K562 (cell line): Measurements from ENCODE around the gene NR5A1. TPM values are rescaled to one million over a fixed set of nuclear protein-coding genes. Genes with fewer than 3 reads are reported as not detected.

Experiments used
- ATAC-seq: fragments of 200-7000 bp; cut with Tn5 transposase; 3 replicates; pipeline ENCODE4 v1.9.1; 2020; ENCODE audit warnings: moderate library complexity
- BruUV-seq: library from RNA; stranded (reverse); fragments of 400-500 nt; replicated peaks from 2 replicates; lab custom pipeline; 2021; lab: Mats Ljungman, UMichigan
- CTCF ChIA-PET: fragments of 300-600 bp; formaldehyde crosslinking; extraction: SDS; loops from one replicate; lab custom pipeline; 2021; ENCODE audit warnings: low intra/inter-chr PET ratio; lab: Yijun Ruan, JAX
- POLR2A ChIA-PET: fragments of 300-600, 350-650 bp; sonication (Branson Sonifier 250); formaldehyde crosslinking; extraction: SDS; loops from one replicate; lab custom pipeline; 2021; ENCODE audit warnings: antibody characterized with exemption, inconsistent platforms; lab: Yijun Ruan, JAX
- DNase-seq, 4 experiments: peaks; one replicate each; pipeline versions ENCODE4 v3.0.0 to v3.0.0-alpha.2; 2011 to 2018; ENCODE audit warnings: low spot score in 3 of 4, mixed read lengths in 3 of 4; ENCODE audit errors: extremely low read depth in 1 of 4
- FAIRE-seq: peaks from 2 replicates; lab custom pipeline; 2011; peaks lifted over from hg19 to GRCh38; lab: Jason Lieb, UNC
- H2AFZ ChIP-seq: 2 replicates; pipeline ENCODE4 v1.6.0; 2011; ENCODE audit warnings: low read depth, low read length, control low read depth, inconsistent platforms
- H3K27ac ChIP-seq: fragments of 200-600 bp; 3 replicates; pipeline ENCODE4 v1.8.0; 2011; ENCODE audit warnings: low read depth, mild to moderate bottlenecking, control low read depth, inconsistent platforms, low read length, moderate library complexity, mixed read lengths; ENCODE audit errors: extremely low read depth
- H3K27me3 ChIP-seq, 2 experiments: fragments of 300-600 bp in 1 of 2; 2 replicates in 1 of 2; 3 replicates in 1 of 2; pipeline versions ENCODE4 v1.6.0 to v1.8.0; 2011; ENCODE audit warnings: inconsistent platforms in 2 of 2, low read length in 2 of 2, mild to moderate bottlenecking in 1 of 2, mixed read lengths in 1 of 2, moderate library complexity in 1 of 2; ENCODE audit not compliant: control insufficient read depth in 2 of 2, insufficient read depth in 2 of 2
- H3K36me3 ChIP-seq: fragments of 300-600 bp; 3 replicates; pipeline ENCODE4 v1.8.0; 2011; ENCODE audit warnings: mild to moderate bottlenecking, low read length, inconsistent platforms; ENCODE audit not compliant: control insufficient read depth, insufficient read depth
- H3K4me1 ChIP-seq, 2 experiments: fragments of 200-600 bp in 1 of 2; replicated peaks in 1 of 2; 2 replicates in 1 of 2; 3 replicates in 1 of 2; pipeline versions ENCODE4 v1.5.1 to v1.8.0; 2011; ENCODE audit warnings: inconsistent platforms in 2 of 2, low read length in 2 of 2, mild to moderate bottlenecking in 1 of 2, mixed read lengths in 1 of 2, moderate library complexity in 1 of 2; ENCODE audit not compliant: control insufficient read depth in 2 of 2, insufficient read depth in 2 of 2
- H3K4me2 ChIP-seq: 2 replicates; pipeline ENCODE4 v1.6.1; 2011; ENCODE audit warnings: low read length, control low read depth, inconsistent platforms, mixed read lengths; ENCODE audit not compliant: insufficient read depth
- H3K4me3 ChIP-seq: fragments of 200-600 bp; sonication (generic), shearing (Covaris generic); 2 replicates; pipeline ENCODE4 v1.5.1; 2016; ENCODE audit warnings: control low read depth, inconsistent platforms
- H3K79me2 ChIP-seq: fragments of 200-600 bp; 3 replicates; pipeline ENCODE4 v1.8.0; 2011; ENCODE audit warnings: low read length, inconsistent platforms; ENCODE audit not compliant: control insufficient read depth, insufficient read depth
- H3K9ac ChIP-seq, 2 experiments: 2 replicates each; pipeline versions ENCODE4 v1.6.0 to v1.6.1; 2011; ENCODE audit warnings: low read depth in 2 of 2, low read length in 2 of 2, control low read depth in 1 of 2, inconsistent platforms in 1 of 2, mild to moderate bottlenecking in 1 of 2, mixed read lengths in 1 of 2; ENCODE audit not compliant: insufficient read depth in 1 of 2
- H3K9me1 ChIP-seq: one replicate; pipeline ENCODE4 v1.6.0; 2011; ENCODE audit warnings: inconsistent platforms, mild to moderate bottlenecking, low read length, moderate library complexity; ENCODE audit not compliant: control insufficient read depth, insufficient read depth
- H3K9me3 ChIP-seq: replicated peaks from 2 replicates; pipeline ENCODE4 v1.5.1; 2011; ENCODE audit warnings: low read depth, low read length, inconsistent platforms; ENCODE audit not compliant: control insufficient read depth, insufficient read depth
- H4K20me1 ChIP-seq: replicated peaks from 2 replicates; pipeline ENCODE4 v1.6.1; 2011; ENCODE audit warnings: low read length, inconsistent platforms, mixed read lengths; ENCODE audit not compliant: control insufficient read depth, insufficient read depth
- ADNP ChIP-seq: fragments of 200-800 bp; sonication (Bioruptor generic); IDR thresholded peaks from 2 replicates; pipeline ENCODE4 v1.6.1; 2016; ENCODE audit warnings: missing genetic modification characterization, missing compliant biosample characterization
- ATF1 ChIP-seq, 2 experiments: fragments of 450-650 bp in 1 of 2; IDR thresholded peaks; 2 replicates each; pipeline ENCODE4 v1.6.1; 2016; ENCODE audit warnings: missing compliant biosample characterization in 1 of 2, missing genetic modification characterization in 1 of 2
- CBFA2T3 ChIP-seq: fragments of 450-650 bp; IDR thresholded peaks from 2 replicates; pipeline ENCODE4 v1.6.1; 2017
- L3MBTL2 ChIP-seq: fragments of 450-650 bp; IDR thresholded peaks from 2 replicates; pipeline ENCODE4 v1.6.1; 2016; ENCODE audit warnings: mild to moderate bottlenecking, moderate library complexity
- SRSF7 ChIP-seq: fragments of 200-400 bp; formaldehyde crosslinking; optimal IDR thresholded peaks from 2 replicates; pipeline ENCODE3; 2017; ENCODE audit warnings: mild to moderate bottlenecking, low read depth, low read length
- TAL1 ChIP-seq: fragments of 450-650 bp; IDR thresholded peaks from 2 replicates; pipeline ENCODE4 v1.6.1; 2016; ENCODE audit warnings: mild to moderate bottlenecking
- ZNF766 ChIP-seq: fragments of 200-800 bp; sonication (Bioruptor generic); conservative IDR thresholded peaks from 2 replicates; pipeline ENCODE4 v1.6.1; 2016; ENCODE audit warnings: missing genetic modification characterization, missing compliant biosample characterization
- WGBS: fragments of 100-300 bp; shearing (Covaris generic); methylation state at CpG from one replicate; pipeline ENCODE4 v1.1.6; 2016; ENCODE audit warnings: low coverage, mixed read lengths; ENCODE audit not compliant: insufficient coverage; ENCODE audit errors: missing lambda C conversion rate; 5-methylcytosine and 5-hydroxymethylcytosine counted together
- in situ Hi-C: fragments of 300-500 bp; cut with MboI; formaldehyde crosslinking; loops from 4 replicates; pipeline ENCODE4 v1.15.0; 2018; ENCODE audit warnings: inconsistent platforms, mixed read lengths
- intact Hi-C: fragments of 100-400 bp; cut with micrococcal nuclease; formaldehyde crosslinking; loops from 2 replicates; pipeline ENCODE4 v1.14.2; 2022
- polyA plus RNA-seq, 8 experiments: library from polyadenylated mRNA; depleted of rRNA in 4 of 8; stranded (reverse) in 5 of 8; unstranded in 3 of 8; fragments of >200 nt; fragmentation: Nextera tagmentation in 2 of 8; fragmentation: Illumina TruSeq in 1 of 8; extraction: Ambion mirVana in 2 of 8; extraction: Trizol in 1 of 8; gene quantifications; 2 replicates each; pipeline versions ENCODE4 v1.2.1 to v1.2.3, GENCODE V29; 2011 to 2014; ENCODE audit warnings: inconsistent platforms in 1 of 8, missing spikeins in 1 of 8
- total RNA-seq, 7 experiments: library from RNA; depleted of rRNA in 6 of 7; stranded (reverse); fragments of >200 nt in 6 of 7; fragmentation: Illumina TruSeq in 2 of 7; extraction: Trizol in 2 of 7; gene quantifications; 2 replicates each; pipeline versions ENCODE4 v1.2.1 to v1.2.3, GENCODE V29; 2011 to 2021; ENCODE audit warnings: low replicate concordance in 1 of 7
- TF ChIP-seq, protein P1 (sequence below): fragments of 450-650 bp; IDR thresholded peaks from 2 replicates; pipeline ENCODE4 v1.6.1; 2014; ENCODE audit warnings: low read depth, mild to moderate bottlenecking, moderate library complexity, borderline replicate concordance

NR5A1 gene
- total and polyA plus RNA-seq, 9 of the 15 experiments (the other 6 are each of a cell fraction or from before 2014, with no cell fraction given) = 0.11 to 0.32 (median 0.20) TPM; not detected in 6

DNA sequence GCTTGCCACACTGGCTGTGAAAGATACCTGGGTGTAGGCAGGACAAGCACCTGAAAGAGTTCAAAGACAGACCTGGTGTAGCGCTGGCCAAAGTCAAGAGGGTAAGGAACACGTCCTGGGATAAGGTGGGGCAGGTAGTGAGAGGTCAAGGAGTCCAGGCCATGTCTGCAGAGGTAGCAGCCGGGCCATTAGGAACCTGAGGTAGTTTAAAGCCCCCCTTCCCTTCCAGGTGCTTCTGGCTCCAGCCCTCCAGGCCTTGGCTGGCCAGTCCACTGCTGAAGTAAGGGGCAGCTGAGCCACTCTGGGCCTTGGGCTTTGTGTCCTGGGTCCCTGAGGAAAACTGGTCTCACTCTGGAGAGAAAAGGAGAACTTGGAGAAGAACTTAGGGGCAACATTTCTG, 13.9 kb upstream of the NR5A1 start (continued):
- TF ChIP-seq, protein P1, sequence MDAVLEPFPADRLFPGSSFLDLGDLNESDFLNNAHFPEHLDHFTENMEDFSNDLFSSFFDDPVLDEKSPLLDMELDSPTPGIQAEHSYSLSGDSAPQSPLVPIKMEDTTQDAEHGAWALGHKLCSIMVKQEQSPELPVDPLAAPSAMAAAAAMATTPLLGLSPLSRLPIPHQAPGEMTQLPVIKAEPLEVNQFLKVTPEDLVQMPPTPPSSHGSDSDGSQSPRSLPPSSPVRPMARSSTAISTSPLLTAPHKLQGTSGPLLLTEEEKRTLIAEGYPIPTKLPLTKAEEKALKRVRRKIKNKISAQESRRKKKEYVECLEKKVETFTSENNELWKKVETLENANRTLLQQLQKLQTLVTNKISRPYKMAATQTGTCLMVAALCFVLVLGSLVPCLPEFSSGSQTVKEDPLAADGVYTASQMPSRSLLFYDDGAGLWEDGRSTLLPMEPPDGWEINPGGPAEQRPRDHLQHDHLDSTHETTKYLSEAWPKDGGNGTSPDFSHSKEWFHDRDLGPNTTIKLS = no peak

DNA sequence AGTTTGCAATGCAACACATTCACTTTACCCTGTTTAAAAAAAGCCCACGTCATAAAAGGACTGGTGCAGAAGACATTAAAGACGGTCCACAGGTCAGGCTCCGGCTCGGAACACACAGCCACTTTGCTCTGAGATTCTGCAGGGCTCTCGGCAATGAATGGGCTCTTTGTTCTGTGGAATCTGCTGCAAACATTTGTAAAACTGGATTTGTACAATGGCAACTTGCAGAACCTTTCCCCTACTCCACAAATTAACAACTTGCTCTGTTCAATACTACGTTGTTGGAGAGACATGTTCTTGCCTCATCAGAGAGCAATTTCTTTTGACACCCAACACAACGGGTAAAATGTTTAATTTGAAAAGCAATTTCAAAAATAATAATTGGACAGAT, 13.0 kb upstream of the NR5A1 start:
- intact Hi-C loops (no loop called here), in situ Hi-C loops (no loop called here)
- H3K9ac ChIP-seq = no peak overlapping the region
- WGBS = 91% methylated on average over 7 of the region's 7 CpGs
- H2AFZ ChIP-seq = no peak overlapping the region
- H3K4me2 ChIP-seq = no peak overlapping the region
- no peaks in the 10 kb centered on the region for H3K79me2 ChIP-seq
- BruUV-seq = no TSS peak
- H3K4me3 ChIP-seq = no peak overlapping the region
- H4K20me1 ChIP-seq = no peaks in the 10 kb centered on the region
- H3K9me3 ChIP-seq = no peaks in the 10 kb centered on the region
- ATAC-seq (no peak), DNase-seq (no peak), FAIRE-seq (no peak)
- H3K27ac ChIP-seq = no peak overlapping the region
- CTCF ChIA-PET = no interaction called here
- H3K4me1 ChIP-seq = no peaks in the 10 kb centered on the region; a peak in 1 of 5 replicates
- POLR2A ChIA-PET = no interaction called here
- H3K27me3 ChIP-seq = no peaks in the 10 kb centered on the region
- peaks cover 43% of the 10 kb centered on the region for H3K36me3 ChIP-seq
- H3K9me1 ChIP-seq = no peaks in the 10 kb centered on the region
- TF ChIP-seq ATF1 (CRISPR knock-in tag; IDR thresholded peaks at IDR 0.05) = no peak
- no peak for TF ChIP-seq ATF1 (tag; IDR thresholded peaks at IDR 0.05)
- TF ChIP-seq SRSF7 = no peak
- no peak for TF ChIP-seq CBFA2T3
- TF ChIP-seq TAL1 = no peak
- no peak for TF ChIP-seq L3MBTL2
- no peak for TF ChIP-seq ZNF766 (CRISPR knock-in tag)
- no peak for TF ChIP-seq ADNP (tag)
- TF ChIP-seq, all 486 proteins: peak for 0
